Epithelial cell of prostate (primary cell): ENCODE measurements around the gene FPR1.
"Not testable (repeated sequence)": the region's sequence is repeated elsewhere in the genome, so short reads cannot be mapped to it uniquely, and the experiment has no call there.

Source experiments
- DNase-seq: peaks from one replicate; pipeline ENCODE4 v3.0.0-alpha.2; 2011; ENCODE audit warnings: low read depth, low spot score
- H3K27ac ChIP-seq: fragments of 450-650 bp; 2 replicates; pipeline ENCODE4 v1.5.1; 2017; ENCODE audit warnings: mild to moderate bottlenecking

Gene FPR1

GRCh38 chr19:51780270-51780669 is 28.6 kb upstream of the FPR1 start:
- no peak for DNase-seq
- no peak overlapping the region for H3K27ac ChIP-seq

GRCh38 chr19:51779703-51780102 is 28.0 kb upstream of the FPR1 start:
- DNase-seq: no peak
- no peak overlapping the region for H3K27ac ChIP-seq

- no peak overlapping the region for H3K27ac ChIP-seq
- no peak for DNase-seq
Measured at GRCh38 chr19:51779181-51779580, 27.5 kb upstream of the FPR1 start.

- H3K27ac ChIP-seq: no peak overlapping the region
- DNase-seq: peak; percentile 49
Measured at GRCh38 chr19:51777570-51778462, 26.1 kb upstream of the FPR1 start.

- not testable (repeated sequence) for H3K27ac ChIP-seq, DNase-seq
Measured at GRCh38 chr19:51776561-51776960, 24.9 kb upstream of the FPR1 start.

- no peak for DNase-seq
- H3K27ac ChIP-seq: no peak overlapping the region
Measured at GRCh38 chr19:51772977-51773376, 21.3 kb upstream of the FPR1 start.

- no peak for DNase-seq
- no peak overlapping the region for H3K27ac ChIP-seq
Measured at GRCh38 chr19:51771376-51772130, 19.9 kb upstream of the FPR1 start.

- DNase-seq: no peak
- no peak overlapping the region for H3K27ac ChIP-seq
Measured at GRCh38 chr19:51766461-51766860, 14.8 kb upstream of the FPR1 start.

- no peak for DNase-seq
- H3K27ac ChIP-seq: no peak overlapping the region
Measured at GRCh38 chr19:51765086-51765485, 13.4 kb upstream of the FPR1 start.

GRCh38 chr19:51761696-51762095 is 10.0 kb upstream of the FPR1 start:
- no peak overlapping the region for H3K27ac ChIP-seq
- DNase-seq: no peak

GRCh38 chr19:51760697-51761356 is 9.1 kb upstream of the FPR1 start, which contains the start of gene FPR2:
TSS of gene FPR2 (plus strand) at chr19:51761180. CDS start at chr19:51768659, 7,479 bp downstream.
- no peak for DNase-seq
- no peak within 1 kb of the TSS for H3K27ac ChIP-seq

- DNase-seq: no peak
- H3K27ac ChIP-seq: no peak overlapping the region
Measured at GRCh38 chr19:51755571-51755970, 3.9 kb upstream of the FPR1 start.

GRCh38 chr19:51754770-51755169 is 3.1 kb upstream of the FPR1 start:
- no peak overlapping the region for H3K27ac ChIP-seq
- DNase-seq: no peak

- H3K27ac ChIP-seq: no peak overlapping the region
Measured at GRCh38 chr19:51754109-51754508, 2.4 kb upstream of the FPR1 start.

GRCh38 chr19:51750400-51751094 is 1.1 kb downstream of the FPR1 start:
- DNase-seq: no peak
- H3K27ac ChIP-seq: peak overlapping the region; percentile 62

More at GRCh38 chr19:51754109-51754508, 2.4 kb upstream of the FPR1 start:
- DNase-seq: no peak

- DNase-seq: no peak
- H3K27ac ChIP-seq: peak overlapping the region; percentile 62
Measured at GRCh38 chr19:51749979-51750378, 1.7 kb downstream of the FPR1 start.

GRCh38 chr19:51746731-51747130 is 4.9 kb downstream of the FPR1 start:
- DNase-seq: no peak
- no peak overlapping the region for H3K27ac ChIP-seq

- peak overlapping the region; percentile 80 for H3K27ac ChIP-seq
- no peak for DNase-seq
Measured at GRCh38 chr19:51743405-51743804, 8.3 kb downstream of the FPR1 start.

GRCh38 chr19:51742789-51743188 is 8.9 kb downstream of the FPR1 start:
- no peak for DNase-seq
- H3K27ac ChIP-seq: peak overlapping the region; percentile 80

GRCh38 chr19:51740356-51740755 is 11.3 kb downstream of the FPR1 start:
- DNase-seq: no peak
- H3K27ac ChIP-seq: peak overlapping the region; percentile 6
